ENCODE data around the gene TOMT. TPM values are rescaled to one million over a fixed set of nuclear protein-coding genes. Genes with fewer than 3 reads are reported as not detected.

Gene TOMT
- total and polyA plus RNA-seq, 2 donors (not counting 3 experiments of a cell fraction or from before 2014, with no cell fraction given): not detected

DNA sequence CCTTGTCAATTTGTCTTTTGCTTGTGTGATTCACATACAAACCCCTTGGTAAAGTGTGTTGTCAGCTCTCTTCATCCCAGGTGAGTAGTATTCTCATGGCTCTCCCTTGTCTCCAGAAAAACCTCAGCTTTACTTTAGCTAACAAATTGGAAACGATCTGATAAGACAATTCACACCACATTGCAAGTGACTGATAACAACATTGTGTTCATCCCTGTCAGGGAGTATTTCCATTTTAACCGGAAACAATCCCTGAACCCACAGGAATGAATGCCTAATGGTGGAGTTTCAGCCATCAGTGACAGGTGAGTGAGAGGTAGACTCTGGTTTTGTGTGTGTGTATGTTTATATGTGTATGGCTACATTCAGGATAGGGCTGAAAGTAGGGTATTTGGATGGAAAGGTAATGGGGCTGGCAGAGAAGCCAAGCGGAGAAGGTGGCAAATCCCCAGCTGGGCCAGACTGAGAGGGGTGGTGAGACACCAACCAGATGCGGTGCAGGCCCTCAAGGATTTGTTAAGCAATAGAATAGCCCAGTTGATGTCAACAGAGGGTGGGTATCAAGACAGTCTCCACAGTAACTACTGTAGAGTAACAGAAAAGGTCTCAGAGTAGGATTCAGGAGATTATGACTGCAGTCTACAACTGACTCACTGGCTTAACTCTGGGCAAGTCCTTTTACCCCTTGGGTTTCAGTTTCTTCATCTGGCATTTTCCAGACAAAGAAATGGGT lies 17.5 kb upstream of the TOMT start:
- Histone ChIP-seq H3K4me2 (ENCODE audit: insufficient read depth, low read length) (no peak overlapping the region), H3K27ac (ENCODE audit: insufficient read depth, low read depth, low read length) (no peak overlapping the region), H2AFZ (ENCODE audit: low read depth, low read length) (no peak overlapping the region), H3K9ac (replicated peaks; ENCODE audit: extremely low read depth, insufficient read depth, low read length) (no peak overlapping the region), H3K9me1 (replicated peaks; ENCODE audit: control insufficient read depth, extremely low read depth, insufficient read depth, low read length) (no peaks in the 10 kb centered on the region), H3K79me2 (ENCODE audit: control insufficient read depth, insufficient read depth, low read length) (no peaks in the 10 kb centered on the region), H3K9me3 (replicated peaks; ENCODE audit: control insufficient read depth, insufficient read depth, low read length) (no peaks in the 10 kb centered on the region), H3K36me3 (ENCODE audit: control insufficient read depth in 2 of 2, extremely low read depth in 1 of 2, insufficient read depth in 2 of 2, low read length in 2 of 2) (no peaks in the 10 kb centered on the region), H3K27me3 (ENCODE audit: control insufficient read depth in 2 of 2, insufficient read depth in 2 of 2, low read length in 2 of 2) (no peaks in the 10 kb centered on the region), H3K4me3 (replicated peaks in 1 of 3; ENCODE audit: insufficient read depth in 1 of 3, low read depth in 1 of 3, low read length in 3 of 3) (no peak overlapping the region), H3K4me1 (ENCODE audit: control insufficient read depth, extremely low read depth, insufficient read depth, low read length) (peaks cover 3% of the 10 kb centered on the region), H4K20me1 (replicated peaks; ENCODE audit: control insufficient read depth, extremely low read depth, insufficient read depth, low read length) (no peaks in the 10 kb centered on the region)
- intact Hi-C loops (cut with micrococcal nuclease) (no loop called here), dilution Hi-C loops (cut with MboI; ENCODE audit: extremely low pct_ligation_motif_present, low sequenced_read_pairs) (loop anchor here (10.0 kb wide), 1 partner anchor 63 kb away; no protein-coding TSS in a partner anchor)
- BruUV-seq (replicated peaks): no TSS peak
- POLR2A ChIA-PET: no interaction called here
- CTCF ChIA-PET: interaction anchor here (4.7 kb wide), 1 partner anchor 62 kb away, joined by 93 read pairs; no protein-coding TSS in a partner anchor
- TF ChIP-seq MYC (IDR thresholded peaks at IDR 0.05; ENCODE audit: low read depth, low read length) (no peak), FOS (IDR thresholded peaks at IDR 0.05; ENCODE audit: borderline replicate concordance, insufficient read depth, low read length) (no peak), GATA2 (IDR thresholded peaks at IDR 0.05; ENCODE audit: insufficient read depth, insufficient read length, low read depth, low read length) (no peak), POLR2A (IDR thresholded peaks at IDR 0.05; ENCODE audit: low read depth, low read length) (no peak), POLR2AphosphoS5 (IDR thresholded peaks at IDR 0.05; ENCODE audit: insufficient read depth, low read depth, low read length) (no peak), JUN (IDR thresholded peaks at IDR 0.05; ENCODE audit: borderline replicate concordance, insufficient read depth, insufficient read length, low read depth) (no peak), EZH2 (IDR thresholded peaks at IDR 0.05; ENCODE audit: borderline replicate concordance, low read depth, low read length, severe bottlenecking) (no peak)
- TF ChIP-seq, protein P1, sequence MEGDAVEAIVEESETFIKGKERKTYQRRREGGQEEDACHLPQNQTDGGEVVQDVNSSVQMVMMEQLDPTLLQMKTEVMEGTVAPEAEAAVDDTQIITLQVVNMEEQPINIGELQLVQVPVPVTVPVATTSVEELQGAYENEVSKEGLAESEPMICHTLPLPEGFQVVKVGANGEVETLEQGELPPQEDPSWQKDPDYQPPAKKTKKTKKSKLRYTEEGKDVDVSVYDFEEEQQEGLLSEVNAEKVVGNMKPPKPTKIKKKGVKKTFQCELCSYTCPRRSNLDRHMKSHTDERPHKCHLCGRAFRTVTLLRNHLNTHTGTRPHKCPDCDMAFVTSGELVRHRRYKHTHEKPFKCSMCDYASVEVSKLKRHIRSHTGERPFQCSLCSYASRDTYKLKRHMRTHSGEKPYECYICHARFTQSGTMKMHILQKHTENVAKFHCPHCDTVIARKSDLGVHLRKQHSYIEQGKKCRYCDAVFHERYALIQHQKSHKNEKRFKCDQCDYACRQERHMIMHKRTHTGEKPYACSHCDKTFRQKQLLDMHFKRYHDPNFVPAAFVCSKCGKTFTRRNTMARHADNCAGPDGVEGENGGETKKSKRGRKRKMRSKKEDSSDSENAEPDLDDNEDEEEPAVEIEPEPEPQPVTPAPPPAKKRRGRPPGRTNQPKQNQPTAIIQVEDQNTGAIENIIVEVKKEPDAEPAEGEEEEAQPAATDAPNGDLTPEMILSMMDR (IDR thresholded peaks at IDR 0.05; ENCODE audit: extremely low read depth in 1 of 2, insufficient read depth in 1 of 2, low read depth in 1 of 2, low read length in 2 of 2): no peak
- TF ChIP-seq, protein P2, sequence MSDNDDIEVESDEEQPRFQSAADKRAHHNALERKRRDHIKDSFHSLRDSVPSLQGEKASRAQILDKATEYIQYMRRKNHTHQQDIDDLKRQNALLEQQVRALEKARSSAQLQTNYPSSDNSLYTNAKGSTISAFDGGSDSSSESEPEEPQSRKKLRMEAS (IDR thresholded peaks at IDR 0.05; ENCODE audit: insufficient read depth, insufficient read length): no peak
- FAIRE-seq (no peak), DNase-seq (ENCODE audit: low read depth, low spot score) (no peak)

All from endothelial cell of umbilical vein (primary cell).